ENCODE data around the gene GMEB2.

GMEB2 gene

DNA sequence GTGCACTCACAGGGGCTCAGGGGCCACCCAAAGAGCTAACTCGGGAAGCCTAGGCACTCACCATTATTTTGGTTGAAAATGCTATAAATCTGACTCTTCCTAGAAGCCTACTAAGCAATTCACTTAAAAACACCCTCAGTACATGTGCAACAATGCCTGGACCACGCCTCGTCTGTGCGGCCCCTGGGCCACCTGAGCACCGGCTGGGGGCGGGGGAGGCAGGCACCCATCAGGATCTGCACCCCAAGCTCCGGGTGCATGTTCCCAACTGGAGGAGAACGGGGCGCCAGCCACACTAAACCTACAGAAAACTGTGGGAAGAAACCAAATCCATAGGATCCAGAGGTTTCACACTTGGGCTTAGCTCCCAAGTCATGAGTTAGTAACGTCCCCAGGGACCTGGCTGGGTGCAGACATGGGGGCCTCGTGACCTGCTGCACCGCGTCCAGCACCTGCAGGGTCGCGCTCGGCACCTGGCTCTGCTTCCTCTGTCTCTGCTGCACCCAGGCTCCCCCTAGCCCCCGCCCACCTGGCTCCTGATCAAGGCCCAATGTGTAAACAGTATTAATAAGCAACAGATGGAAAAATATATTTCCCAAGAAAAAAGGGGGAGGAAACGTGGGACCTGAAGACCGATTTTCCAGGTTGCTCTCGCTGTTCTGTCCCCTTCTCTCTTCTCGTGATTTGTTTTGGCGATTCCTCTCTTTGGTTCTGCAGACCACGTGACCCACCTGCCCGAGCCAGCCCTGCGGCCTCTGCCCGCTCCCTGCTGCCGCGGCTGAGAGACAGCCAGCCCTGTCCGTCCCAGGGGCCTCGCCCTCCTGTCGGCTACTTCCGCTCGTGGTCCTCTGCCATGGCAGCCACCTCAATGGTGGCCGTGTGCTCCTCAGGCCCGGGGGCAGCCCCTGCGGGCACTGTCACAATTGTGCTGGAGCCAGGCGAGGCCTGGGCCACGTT, 37.4 kb downstream of the GMEB2 start:
- no peak for DNase-seq (ENCODE audit: low read depth, low spot score)

DNA sequence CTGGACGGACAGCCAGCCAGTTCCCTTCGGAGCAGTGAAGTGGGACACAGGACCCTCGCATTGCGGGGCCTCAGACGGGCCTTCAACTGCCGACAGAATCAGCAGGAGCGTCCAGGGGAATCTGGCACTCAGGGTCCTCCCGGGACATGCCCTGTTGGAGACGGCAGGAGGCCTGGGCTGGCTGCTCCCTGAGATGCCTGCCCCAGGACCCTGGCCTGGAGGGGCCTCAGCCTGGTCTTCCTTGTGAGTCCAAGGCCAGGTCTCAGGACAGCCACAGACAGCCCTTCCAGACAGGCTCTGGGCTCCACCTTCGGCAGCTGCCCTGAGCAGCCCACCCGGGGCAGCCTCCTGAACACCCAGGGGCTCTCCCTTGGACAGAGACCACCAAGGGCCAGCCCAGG, 38.3 kb downstream of the GMEB2 start:
- no peak for DNase-seq (ENCODE audit: low read depth, low spot score)

DNA sequence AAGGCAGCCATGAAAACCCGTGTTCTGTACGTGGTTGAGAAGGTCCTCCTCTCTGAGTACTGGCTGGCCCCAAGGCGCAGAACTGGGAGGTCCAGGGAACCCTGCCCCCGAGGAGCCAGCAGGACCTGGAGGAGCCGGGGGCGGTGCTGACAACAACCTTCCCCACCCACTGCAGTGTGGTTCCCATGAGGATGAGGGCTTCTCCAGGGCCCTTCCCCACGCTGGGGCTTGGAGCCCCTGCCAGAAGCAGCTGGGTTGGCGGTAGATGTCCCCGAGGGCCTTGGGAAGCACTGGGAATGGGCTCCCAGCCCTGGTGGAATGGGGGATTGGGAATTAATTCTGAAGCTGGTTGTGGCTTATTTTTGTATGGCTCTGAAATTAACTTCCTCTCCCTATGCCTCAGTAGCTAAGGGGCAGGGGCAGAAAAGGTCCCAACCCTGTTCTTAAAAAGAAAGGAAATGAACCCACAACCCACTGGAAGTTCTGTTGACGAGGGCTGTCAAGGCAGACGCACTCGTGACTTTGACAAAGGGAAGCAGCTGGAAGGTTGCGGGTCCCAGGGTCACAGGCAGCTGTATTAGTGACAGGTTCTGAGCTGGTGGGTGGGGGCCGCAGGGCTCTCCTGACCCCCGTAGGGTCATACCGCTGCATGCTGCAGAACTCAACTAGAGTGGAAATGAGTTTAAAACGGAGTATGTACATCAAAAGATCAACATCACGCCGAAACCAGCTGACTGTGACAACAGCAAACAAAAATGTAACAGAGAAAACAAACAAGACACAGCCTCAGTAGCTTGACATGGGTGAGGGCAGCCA, 38.9 kb downstream of the GMEB2 start:
- no peak for DNase-seq (ENCODE audit: low read depth, low spot score)

DNA sequence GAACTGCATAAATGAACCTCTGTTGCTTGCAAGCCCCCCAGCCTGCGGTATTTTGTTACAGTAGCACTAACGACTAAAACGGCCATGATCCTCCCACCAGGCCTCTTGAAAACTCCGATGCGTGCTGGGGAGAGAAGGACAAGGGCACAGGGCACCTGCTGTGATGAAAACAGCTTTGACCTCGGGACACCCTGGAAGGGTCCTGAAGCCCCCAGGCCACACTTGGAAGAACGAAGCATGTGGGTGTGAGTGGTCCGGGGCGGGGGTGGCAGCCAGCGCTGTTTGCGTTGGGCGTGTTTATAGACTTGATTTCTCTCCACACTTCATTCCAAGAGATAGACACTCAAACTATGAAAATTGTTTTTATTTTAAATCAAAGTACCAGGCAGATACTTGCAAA, 39.6 kb downstream of the GMEB2 start:
- no peak for DNase-seq (ENCODE audit: low read depth, low spot score)

DNA sequence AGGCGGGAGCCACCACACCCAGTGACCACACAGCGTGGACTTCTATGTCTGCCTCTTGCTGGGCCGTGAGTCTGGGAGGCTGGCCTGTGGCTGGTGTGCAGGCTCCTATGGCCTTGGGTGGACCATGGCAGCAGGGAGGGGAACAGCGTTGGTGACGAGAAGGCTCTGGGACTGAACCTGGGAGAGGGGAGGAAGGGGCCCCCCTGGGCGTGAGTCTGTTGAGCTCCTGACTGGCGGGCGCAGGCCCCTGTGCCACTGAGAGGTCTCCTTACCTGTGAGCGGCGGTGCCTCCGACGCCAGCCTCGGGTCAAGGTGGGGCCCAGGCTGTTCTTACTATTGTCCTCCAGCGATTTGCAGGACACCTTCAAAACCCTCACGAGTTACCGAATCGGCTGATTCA, 40.1 kb downstream of the GMEB2 start:
- DNase-seq (ENCODE audit: low read depth, low spot score): no peak

DNA sequence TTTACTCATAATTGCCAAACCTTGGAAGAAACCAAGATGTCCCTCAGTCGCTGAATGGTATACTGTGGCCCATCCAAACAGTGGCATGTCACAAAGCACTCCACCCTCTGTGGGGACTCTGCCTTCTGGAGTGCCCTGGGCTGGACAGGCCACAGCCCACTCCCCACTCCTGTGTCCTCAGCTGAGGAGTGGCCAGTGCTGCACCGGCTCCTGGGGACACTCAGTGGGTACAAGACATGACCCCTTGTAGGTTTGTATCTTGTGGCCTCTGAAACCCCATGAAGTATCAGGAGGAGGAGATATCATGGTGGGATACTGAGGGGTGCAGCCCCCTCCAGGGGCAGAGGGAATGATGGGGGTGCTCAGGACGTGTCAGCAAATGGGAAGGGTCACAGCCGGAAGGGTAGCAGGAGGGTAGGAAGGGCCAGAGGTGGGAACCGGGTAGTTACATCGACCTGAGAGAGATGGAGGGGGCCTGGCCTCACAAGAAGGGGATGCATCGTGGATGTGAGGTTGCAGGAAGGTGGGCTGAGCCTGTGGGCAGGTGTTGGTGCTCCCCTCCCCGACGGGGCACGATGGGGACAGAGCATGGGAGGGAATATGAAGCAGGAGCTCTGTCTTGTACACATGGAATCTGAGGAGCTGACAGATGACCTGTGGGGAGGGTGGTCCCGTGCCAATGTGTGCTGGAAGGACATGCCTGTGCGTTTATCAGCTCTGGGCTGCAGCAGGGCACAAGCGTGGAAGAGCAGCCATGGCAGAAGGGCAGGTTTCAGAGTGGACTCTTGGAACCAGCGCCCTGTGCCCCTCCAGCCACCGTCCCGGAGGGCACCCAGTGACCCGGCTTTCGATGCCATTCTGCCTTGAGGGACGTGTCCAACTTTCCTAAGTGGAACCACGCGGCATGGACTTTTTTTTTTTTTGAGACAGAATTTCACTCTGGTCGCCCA, 41.0 kb downstream of the GMEB2 start:
- DNase-seq (ENCODE audit: low read depth, low spot score): no peak

DNA sequence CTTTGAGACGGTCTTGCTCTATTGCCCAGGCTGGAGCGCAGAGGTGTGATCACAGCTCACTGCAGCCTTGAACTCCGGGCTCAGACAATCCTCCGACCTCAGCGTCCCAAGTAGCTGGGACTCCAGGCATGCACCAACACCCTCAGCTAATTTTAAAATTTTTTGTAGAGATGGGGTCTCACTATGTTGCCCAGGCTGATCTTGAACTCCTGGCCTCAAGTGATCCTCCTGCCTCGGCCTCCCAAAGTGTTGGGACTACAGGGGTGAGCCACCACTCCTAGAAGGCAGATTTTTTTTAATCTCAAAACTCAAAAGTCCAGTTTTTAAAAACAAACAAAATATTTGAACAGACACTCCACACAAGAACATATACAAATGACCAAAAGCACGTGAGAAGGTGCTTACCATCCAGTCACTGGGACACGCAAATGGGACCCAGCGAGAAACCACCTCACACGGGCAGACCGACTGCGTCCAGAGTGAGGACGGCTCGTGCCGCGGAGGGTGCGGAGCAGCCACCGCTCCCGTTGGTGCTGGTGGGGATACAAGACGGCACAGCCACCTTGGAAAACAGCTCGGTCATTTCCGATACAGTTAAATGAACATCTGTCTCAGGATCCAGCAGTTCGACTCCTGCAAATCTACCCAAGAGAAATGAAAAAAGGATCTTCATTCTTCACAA, 44.4 kb downstream of the GMEB2 start:
- DNase-seq (ENCODE audit: low read depth, low spot score): no peak

DNA sequence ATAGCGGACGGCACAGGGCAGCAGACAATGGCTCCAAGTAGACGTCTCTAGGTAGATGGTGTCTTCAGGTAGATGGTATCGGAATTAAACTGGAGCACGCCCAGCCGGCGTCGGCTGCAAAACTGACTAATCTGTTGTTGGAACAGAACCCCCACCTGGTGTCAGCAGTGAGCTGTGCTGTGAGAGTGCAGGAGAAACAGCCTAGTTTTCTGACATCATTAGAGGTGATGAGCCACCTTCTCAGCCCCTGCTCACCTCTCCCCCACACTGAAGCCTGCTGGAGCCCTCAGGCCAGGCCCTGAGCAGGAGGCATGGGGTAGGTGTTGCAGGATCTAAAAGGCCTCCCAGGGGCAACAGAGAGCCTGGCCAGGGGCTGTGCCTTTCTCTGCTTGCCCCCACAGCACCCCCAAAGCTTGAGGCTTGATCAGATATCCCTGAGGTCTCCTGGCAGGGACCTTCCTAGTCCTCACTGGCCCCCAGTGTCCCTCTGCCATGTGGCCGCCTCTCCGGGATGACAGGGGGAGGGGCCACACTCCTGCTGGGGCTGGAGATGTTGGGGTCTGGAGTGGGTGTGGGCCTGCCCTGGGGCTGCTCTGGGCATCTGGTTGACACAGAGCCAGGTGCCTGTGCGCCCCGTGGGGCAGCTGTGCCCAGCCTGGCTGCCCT, 46.0 kb downstream of the GMEB2 start:
- DNase-seq (ENCODE audit: low read depth, low spot score): peak; percentile 31

DNA sequence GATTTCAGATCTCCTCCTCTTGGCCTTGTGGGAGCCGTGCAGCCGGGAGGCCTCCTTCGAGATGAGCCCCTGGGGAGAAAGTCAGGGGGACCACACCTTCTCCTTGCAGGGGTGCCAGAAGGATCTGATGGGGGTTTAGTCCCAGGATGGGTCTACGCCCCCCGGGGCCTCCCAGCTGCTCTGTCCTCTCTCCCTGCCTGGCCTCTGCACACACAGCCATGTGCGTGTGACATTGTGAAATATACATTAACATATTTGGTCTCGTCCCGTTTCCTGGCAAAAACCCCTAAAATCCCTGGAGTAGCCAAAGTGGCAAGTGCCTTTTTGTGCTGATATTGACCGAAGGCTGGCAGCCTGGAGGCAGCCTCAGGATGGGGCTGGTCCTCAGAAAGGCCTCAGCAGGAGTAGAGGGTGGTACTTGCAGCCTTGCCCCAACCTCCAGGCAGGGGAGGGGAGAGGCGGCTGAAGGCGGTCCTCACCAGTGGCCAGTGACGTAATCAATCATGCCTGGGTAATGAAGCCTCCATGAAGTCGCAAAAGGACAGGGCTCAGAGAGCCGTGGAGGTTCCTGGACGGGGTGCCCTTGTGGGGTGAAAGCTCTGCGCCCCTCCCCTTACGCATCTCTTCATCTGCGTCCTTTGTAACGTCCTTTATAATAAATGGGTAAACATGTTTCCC, 47.7 kb downstream of the GMEB2 start:
- DNase-seq (ENCODE audit: low read depth, low spot score): no peak

DNA sequence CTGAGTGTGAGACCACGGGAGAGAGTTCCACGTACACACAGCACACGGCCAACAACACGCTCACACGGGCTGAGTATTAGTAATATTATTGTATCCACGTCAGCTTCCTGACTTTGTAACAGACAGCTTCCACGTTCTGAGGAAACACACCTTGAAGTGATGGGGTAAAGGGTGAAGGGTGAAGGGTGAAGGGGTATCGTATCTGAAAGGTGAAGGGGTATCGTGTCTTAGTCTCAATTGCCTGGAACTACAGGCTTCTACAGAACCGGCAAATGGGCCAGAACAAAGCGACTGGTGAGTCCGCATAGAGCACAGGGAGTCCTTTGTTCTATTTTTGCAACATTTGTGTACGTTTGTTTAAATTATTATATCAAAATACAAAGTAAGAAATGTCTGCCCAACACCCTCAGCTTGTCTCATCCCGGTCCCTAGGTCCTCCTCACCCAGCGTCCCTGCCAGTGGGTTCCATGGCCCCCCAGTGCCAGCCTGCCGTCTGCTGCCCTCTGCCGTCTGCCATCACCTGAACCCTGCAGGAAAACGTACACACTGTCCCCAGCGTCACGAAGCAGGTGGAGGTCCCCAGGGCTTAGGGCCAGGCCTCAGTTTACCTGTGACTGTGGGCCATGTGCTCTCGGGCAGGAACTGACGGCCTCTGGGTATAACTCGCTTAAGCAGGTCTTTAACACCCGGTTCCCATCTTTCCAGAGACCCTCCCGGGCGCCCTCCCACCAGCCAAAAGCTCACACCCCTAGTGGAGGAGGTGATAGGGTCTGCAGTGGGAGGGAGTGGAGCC, 48.5 kb downstream of the GMEB2 start:
- DNase-seq (ENCODE audit: low read depth, low spot score): no peak

DNA sequence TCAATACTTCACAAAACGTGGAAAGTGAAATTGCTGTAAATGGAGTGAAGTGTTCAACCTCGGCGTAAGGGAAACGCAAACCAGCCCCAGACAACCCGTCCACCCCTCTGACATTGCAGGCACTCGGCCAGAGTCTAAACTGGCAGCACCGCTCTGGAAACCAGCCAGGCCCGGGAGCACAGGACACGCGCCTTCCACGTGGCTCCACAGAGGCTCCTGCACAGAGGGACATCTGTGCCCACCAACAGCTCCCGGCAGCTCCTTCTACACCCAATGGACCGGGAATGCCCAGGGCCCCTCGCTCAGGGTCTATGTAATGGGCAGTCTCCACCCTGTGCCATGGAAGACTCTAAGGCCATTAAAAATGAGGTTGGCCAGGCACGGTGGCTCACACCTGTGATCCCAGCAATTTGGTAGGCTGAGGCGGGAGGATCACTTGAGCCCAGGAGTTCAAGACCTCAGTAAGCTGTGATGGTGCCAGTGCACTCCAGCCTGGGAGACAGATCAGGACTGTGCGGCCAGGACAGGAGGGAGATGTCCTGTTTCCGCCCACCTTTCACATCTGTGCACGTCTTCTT, 49.5 kb downstream of the GMEB2 start:
- DNase-seq (ENCODE audit: low read depth, low spot score): no peak

DNA sequence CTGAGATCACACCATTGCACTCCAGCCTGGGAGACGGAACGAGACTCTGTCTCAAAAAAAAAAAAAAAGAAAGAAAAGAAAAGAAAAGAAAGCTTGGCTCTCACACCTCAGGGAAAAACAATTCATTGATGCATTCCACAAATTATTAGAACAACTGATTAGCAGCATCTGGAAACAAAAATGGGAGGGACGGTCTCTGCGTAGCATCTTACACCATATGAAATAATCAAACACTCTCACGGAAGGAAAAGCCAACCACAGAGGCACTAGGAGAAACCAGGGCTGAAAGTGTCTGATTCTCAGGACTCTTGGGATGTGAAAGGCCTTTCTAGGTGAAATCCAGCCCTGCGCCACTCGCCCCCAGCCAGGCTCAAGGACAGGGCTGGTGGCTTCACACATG, 50.6 kb downstream of the GMEB2 start:
- no peak for DNase-seq (ENCODE audit: low read depth, low spot score)

DNA sequence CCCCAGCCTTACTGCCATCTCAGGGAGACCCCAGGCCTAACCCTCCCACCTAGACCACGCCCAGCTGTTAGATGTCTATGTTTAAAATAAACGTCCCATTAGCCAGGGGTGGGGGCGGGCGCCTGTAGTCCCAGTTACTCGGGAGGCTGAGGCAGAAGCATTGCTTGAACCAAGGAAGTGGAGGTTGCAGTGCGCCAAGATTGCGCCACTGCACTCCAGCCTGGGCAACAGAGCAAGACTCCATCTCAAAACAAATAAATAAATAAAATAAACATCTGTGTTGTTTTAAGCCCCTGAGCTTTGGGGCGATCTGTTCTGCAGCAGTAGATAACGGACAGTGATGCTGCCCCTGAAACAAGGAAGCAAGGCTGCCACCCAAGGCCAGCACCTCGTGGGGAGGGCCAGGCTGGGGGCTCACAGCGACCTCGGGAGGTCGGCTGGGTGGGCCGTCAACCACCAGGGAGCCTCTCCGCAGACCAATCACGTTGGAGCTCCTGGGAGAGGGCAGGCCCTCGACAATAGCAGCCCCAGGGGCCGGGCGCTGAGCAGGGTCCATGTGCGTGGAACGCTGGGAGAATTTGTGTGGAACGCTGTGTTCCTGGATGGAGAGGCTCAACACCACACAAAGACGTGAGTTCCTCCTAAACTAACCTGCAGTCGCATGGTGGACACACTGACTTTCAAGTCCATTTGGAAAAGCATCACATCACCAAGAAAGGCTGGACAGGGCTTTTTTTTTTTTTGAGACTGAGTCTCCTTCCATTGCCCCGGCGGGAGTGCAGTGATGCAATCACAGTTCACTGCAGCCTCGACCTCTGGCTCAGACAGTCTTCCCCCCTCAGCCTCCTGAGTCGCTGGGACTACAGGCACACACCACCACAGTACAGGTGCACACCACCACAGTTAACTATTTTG, 51.8 kb downstream of the GMEB2 start:
- no peak for DNase-seq (ENCODE audit: low read depth, low spot score)

DNA sequence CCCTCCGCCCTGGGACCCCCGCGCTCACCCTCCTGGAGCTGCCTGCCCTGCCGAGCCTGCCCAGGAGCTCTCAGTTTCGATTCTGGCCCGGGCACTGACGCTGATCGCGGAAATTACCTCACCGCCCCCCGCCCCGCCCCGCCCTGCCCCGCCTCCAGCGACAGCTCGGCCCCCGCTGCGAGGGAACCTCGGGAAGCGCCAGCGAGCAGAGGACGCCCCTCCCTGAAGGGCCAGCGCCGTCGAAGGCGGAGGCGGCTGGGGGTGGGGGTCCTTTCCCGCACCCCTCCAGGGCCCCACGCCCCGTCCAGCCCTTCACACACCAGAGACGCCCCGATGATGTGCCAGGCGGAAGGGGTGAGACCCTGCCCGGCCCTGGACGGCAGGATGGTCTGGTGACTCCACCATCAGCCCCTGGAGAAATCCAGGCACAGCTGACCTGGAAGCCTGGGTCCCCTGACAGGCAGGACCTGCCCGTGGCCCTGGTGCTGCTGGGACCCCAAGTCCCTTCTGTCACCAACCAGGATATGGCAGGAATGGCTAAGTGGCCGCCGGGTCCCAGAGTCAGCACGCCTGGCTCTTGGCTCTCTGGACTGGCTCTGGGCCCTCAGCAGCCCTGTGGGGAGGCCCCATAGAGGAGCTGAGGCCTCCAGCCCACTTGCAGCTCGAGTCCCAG, 52.6 kb downstream of the GMEB2 start, which contains the start of gene HELZ2:
TSS of gene HELZ2 (minus strand) at position 84 of the 673 bp plus-strand sequence. CDS start 1,854 bp downstream, outside the sequence.
- DNase-seq (ENCODE audit: low read depth, low spot score): no peak

DNA sequence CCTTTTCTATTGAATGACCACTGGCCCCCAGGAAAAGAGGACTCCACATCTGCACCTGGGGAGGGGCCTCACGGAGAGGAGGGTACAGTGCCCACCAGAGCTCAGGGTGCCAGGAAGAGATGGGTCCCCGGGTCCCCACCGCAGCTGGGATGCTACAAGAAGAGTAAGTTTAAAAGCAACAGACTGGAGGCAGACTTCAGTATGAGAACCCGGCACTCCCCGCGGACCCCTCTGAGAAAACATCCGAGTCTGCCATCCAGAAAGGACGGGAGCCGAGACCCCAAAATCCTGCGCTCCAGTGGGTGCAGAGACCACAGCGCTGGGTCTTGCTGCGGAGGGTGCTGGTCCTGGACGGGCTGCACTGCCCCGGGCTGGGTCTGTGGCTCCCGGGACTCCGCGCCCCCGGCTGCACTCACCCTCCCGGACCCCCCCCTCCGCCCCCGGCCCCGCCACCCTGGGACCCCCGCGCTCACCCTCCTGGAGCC, 53.2 kb downstream of the GMEB2 start:
- DNase-seq (ENCODE audit: low read depth, low spot score): no peak

DNA sequence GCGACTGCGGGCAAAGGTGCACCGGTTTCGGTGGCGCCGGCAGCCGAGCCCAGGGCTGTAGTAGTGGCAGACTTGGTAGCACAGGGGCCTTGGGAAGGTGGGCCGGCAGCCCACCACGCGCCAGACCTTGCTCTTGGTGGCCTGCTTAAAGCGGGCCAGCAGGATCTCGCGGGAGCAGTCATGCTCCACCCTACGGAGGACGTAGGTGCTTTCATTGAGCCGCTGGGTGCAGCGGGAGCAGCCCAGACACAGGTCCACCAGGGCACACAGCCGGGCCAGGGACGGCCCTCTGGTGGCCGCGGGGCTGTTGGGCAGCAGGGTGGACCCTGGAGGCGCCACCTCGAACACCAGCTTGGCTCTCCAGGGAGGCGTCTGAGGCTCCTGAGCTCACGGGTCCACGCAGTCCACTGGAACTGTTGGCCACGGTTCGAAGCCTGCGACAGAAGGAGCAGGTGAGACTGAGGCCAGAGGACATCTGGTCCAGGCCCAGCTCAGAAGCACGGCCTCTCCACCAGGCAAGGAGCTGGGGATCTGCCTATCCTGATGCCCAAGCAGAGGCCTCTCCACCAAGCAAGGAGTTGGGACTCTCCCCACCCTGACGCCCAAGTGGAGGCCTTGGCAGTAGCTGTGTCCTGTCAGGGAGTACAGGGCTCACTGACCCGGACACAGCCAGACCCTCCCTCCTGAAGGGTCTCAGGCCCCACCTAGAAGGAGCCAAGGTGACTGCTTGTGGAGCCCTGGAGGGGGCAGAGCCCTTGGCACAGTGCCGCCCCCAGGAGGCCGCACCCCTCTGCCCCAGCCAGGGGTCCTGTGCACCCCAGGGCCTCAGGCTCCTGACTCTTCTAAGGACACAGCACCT, 53.9 kb downstream of the GMEB2 start:
- DNase-seq (ENCODE audit: low read depth, low spot score): no peak

Measured in activated naive CD8-positive, alpha-beta T cell treated with anti-CD3 and anti-CD28 coated beads, Interleukin-2, amount 50 U/mL, for 16 hours (primary cell).